GM18519 (cell line): Measurements from ENCODE around the gene MYOZ3.

Experiments
- ATAC-seq: cut with Tn5 transposase; IDR thresholded peaks from one replicate; pipeline ENCODE4 v1.9.1; 2021; ENCODE audit warnings: mild to moderate bottlenecking, moderate library complexity; ENCODE audit not compliant: unreplicated experiment, low FRiP score

MYOZ3 gene

GRCh38 chr5:150641006-150641570 is 20.0 kb upstream of the MYOZ3 start:
- no peak for ATAC-seq

GRCh38 chr5:150641824-150642566 is 19.1 kb upstream of the MYOZ3 start:
- no peak for ATAC-seq

GRCh38 chr5:150642567-150642927 is 18.5 kb upstream of the MYOZ3 start:
- ATAC-seq = no peak

- no peak for ATAC-seq
Measured at GRCh38 chr5:150642991-150643710, 17.9 kb upstream of the MYOZ3 start.

GRCh38 chr5:150644058-150644457 is 17.0 kb upstream of the MYOZ3 start:
- no peak for ATAC-seq

- no peak for ATAC-seq
Measured at GRCh38 chr5:150644514-150644913, 16.5 kb upstream of the MYOZ3 start.

- ATAC-seq = no peak
Measured at GRCh38 chr5:150645070-150645700, 15.9 kb upstream of the MYOZ3 start.

GRCh38 chr5:150647275-150648251 is 13.5 kb upstream of the MYOZ3 start:
- no peak for ATAC-seq

GRCh38 chr5:150648294-150649107 is 12.6 kb upstream of the MYOZ3 start:
- ATAC-seq = no peak

- ATAC-seq = no peak
Measured at GRCh38 chr5:150649108-150650020, 11.7 kb upstream of the MYOZ3 start.

GRCh38 chr5:150650021-150651006 is 10.7 kb upstream of the MYOZ3 start:
- no peak for ATAC-seq

GRCh38 chr5:150651382-150651781 is 9.7 kb upstream of the MYOZ3 start:
- ATAC-seq = no peak

- no peak for ATAC-seq
Measured at GRCh38 chr5:150651924-150652671, 9.0 kb upstream of the MYOZ3 start.

- no peak for ATAC-seq
Measured at GRCh38 chr5:150653145-150653761, 7.8 kb upstream of the MYOZ3 start.

GRCh38 chr5:150653762-150654556 is 7.1 kb upstream of the MYOZ3 start:
- no peak for ATAC-seq
